Stimulated activated CD4-positive, alpha-beta T cell treated with anti-CD3 and anti-CD28 coated beads, Interleukin-2, amount 100 ng/mL, for 24 hours (primary cell): ENCODE data around the gene ITGB2.
"Not testable (repeated sequence)": the region's sequence is repeated elsewhere in the genome, so short reads cannot be mapped to it uniquely, and the experiment has no call there.

Experiments used
- DNase-seq, 2 donors: peaks; one replicate each; pipeline ENCODE4 v3.0.0-alpha.2; 2020

Gene ITGB2

GRCh38 chr21:44940116-44940631 lies 19.5 kb upstream of the ITGB2 start:
- peak in 1 of 2 donors; percentile 34 for DNase-seq

GRCh38 chr21:44939532-44940115 lies 18.9 kb upstream of the ITGB2 start, which contains the start of gene SLX9:
Gene SLX9, plus strand, starts transcription at chr21:44940029. Its CDS starts 29 bp downstream, at chr21:44940058.
- peak; percentile 84 to 87 for DNase-seq

GRCh38 chr21:44938772-44939531 lies 18.3 kb upstream of the ITGB2 start:
- no peak for DNase-seq

GRCh38 chr21:44935533-44935927 lies 14.8 kb upstream of the ITGB2 start:
- no peak for DNase-seq

- DNase-seq, result no peak
Measured at GRCh38 chr21:44934797-44935532, 14.3 kb upstream of the ITGB2 start.

GRCh38 chr21:44934276-44934675 lies 13.6 kb upstream of the ITGB2 start:
- DNase-seq, result no peak

GRCh38 chr21:44933918-44934260 lies 13.2 kb upstream of the ITGB2 start:
- no peak for DNase-seq

GRCh38 chr21:44933199-44933917 lies 12.7 kb upstream of the ITGB2 start:
- no peak for DNase-seq

GRCh38 chr21:44932408-44933181 lies 11.9 kb upstream of the ITGB2 start:
- peak; percentile 76 to 79 for DNase-seq

- DNase-seq, result no peak
Measured at GRCh38 chr21:44931501-44932407, 11.1 kb upstream of the ITGB2 start.

- DNase-seq, result peak; percentile 37 to 44
Measured at GRCh38 chr21:44931137-44931500, 10.4 kb upstream of the ITGB2 start.

GRCh38 chr21:44930543-44930981 lies 9.9 kb upstream of the ITGB2 start:
- DNase-seq, result peak; percentile 63 to 66

GRCh38 chr21:44929799-44930542 lies 9.3 kb upstream of the ITGB2 start:
- no peak for DNase-seq

GRCh38 chr21:44929242-44929798 lies 8.6 kb upstream of the ITGB2 start:
- DNase-seq, result no peak

GRCh38 chr21:44928500-44929241 lies 8.0 kb upstream of the ITGB2 start:
- DNase-seq, result not testable (repeated sequence)

GRCh38 chr21:44927587-44928461 lies 7.1 kb upstream of the ITGB2 start:
- DNase-seq, result peak; percentile 89 to 90

GRCh38 chr21:44927259-44927586 lies 6.5 kb upstream of the ITGB2 start:
- DNase-seq, result no peak
